ENCODE data around the gene FAM20C. TPM values are rescaled to one million over a fixed set of nuclear protein-coding genes. Genes with fewer than 3 reads are reported as not detected.

Gene FAM20C
- total and polyA plus RNA-seq, 7 donors = 3.0 to 51.3 (median 21.0) TPM

- no peaks in the 10 kb centered on the region for H3K36me3 ChIP-seq
- no peaks in the 10 kb centered on the region for H3K9me3 ChIP-seq
- peak; percentile 6 to 54 (median 11) for TF ChIP-seq CTCF (IDR thresholded peaks at IDR 0.05)
- no peak for TF ChIP-seq POLR2AphosphoS5 (IDR thresholded peaks at IDR 0.05)
- H3K27me3 ChIP-seq = no peaks in the 10 kb centered on the region
- WGBS, 2 donors = 78 to 90% methylated on average over 38 of the region's 38 CpGs
- H3K4me1 ChIP-seq = peaks cover 0 to 100% (median 85%) of the 10 kb centered on the region in 4 donors
- intact Hi-C loops (cut with DNase I) = loop anchor here (5.0 kb wide), 2 partner anchors 39 to 84 kb away; partner anchors contain the start of gene FAM20C
- H3K27ac ChIP-seq = peak overlapping the region; percentile 84 to 97 (median 94)
- H3K4me3 ChIP-seq = no peak overlapping the region
- DNase-seq = peak; percentile 73
Observed at GRCh38 chr7:231030-231857, 38.9 kb downstream of the FAM20C start.

- no peak overlapping the region for H3K4me3 ChIP-seq
- WGBS, 2 donors = 87 to 88% methylated on average over 21 of the region's 21 CpGs
- peak overlapping the region; percentile 84 to 97 (median 94) for H3K27ac ChIP-seq
- no peaks in the 10 kb centered on the region for H3K36me3 ChIP-seq
- peaks cover 0 to 100% (median 89%) of the 10 kb centered on the region in 4 donors for H3K4me1 ChIP-seq
- DNase-seq = peak; percentile 67
- intact Hi-C loops (cut with DNase I) = loop anchor here (5.0 kb wide), 2 partner anchors 40 to 85 kb away; partner anchors contain the start of gene FAM20C
- no peaks in the 10 kb centered on the region for H3K9me3 ChIP-seq
- no peaks in the 10 kb centered on the region for H3K27me3 ChIP-seq
- no peak for TF ChIP-seq EP300 (IDR thresholded peaks at IDR 0.05)
- TF ChIP-seq CTCF (IDR thresholded peaks at IDR 0.05) = no peak
- no peak for TF ChIP-seq POLR2A (IDR thresholded peaks at IDR 0.05)
- TF ChIP-seq POLR2AphosphoS5 (IDR thresholded peaks at IDR 0.05) = no peak
Observed at GRCh38 chr7:231858-232246, 39.5 kb downstream of the FAM20C start.

- H3K9me3 ChIP-seq = no peaks in the 10 kb centered on the region
- DNase-seq = peak; percentile 85
- H3K4me1 ChIP-seq = peaks cover 0 to 96% (median 90%) of the 10 kb centered on the region in 4 donors
Observed at GRCh38 chr7:232410-233248, 40.3 kb downstream of the FAM20C start.

More at GRCh38 chr7:232410-233248, 40.3 kb downstream of the FAM20C start:
- Histone ChIP-seq H3K36me3 (no peaks in the 10 kb centered on the region), H3K27me3 (no peaks in the 10 kb centered on the region), H3K4me3 (peak overlapping the region in 1 of 4 donors; percentile 17), H3K27ac (peak overlapping the region; percentile 84 to 97 (median 94))
- 82 to 85% methylated on average over 43 of the region's 43 CpGs for WGBS, 2 donors
- TF ChIP-seq POLR2A (IDR thresholded peaks at IDR 0.05) (no peak), POLR2AphosphoS5 (IDR thresholded peaks at IDR 0.05) (peak in 1 of 4 donors; percentile 49), CTCF (IDR thresholded peaks at IDR 0.05) (no peak)
- intact Hi-C loops (cut with DNase I) = loop anchor here (5.0 kb wide), 2 partner anchors 40 to 85 kb away; partner anchors contain the start of gene FAM20C
